GM12875 (cell line): ENCODE results near the gene RNF13.
"Not testable (repeated sequence)": the region's sequence is repeated elsewhere in the genome, so short reads cannot be mapped to it uniquely, and the experiment has no call there.

Experiments
- H3K4me3 ChIP-seq: one replicate; pipeline ENCODE4 v1.5.1; 2011; ENCODE audit warnings: low read depth, low read length, control low read depth
- CTCF ChIP-seq: IDR thresholded peaks from 2 replicates; pipeline ENCODE4 v1.5.1; 2011; ENCODE audit warnings: low read depth, mild to moderate bottlenecking, control low read depth, inconsistent platforms, low read length, moderate library complexity, borderline replicate concordance; ENCODE audit not compliant: insufficient read depth

Gene RNF13

GRCh38 chr3:149969940-149970715 is 157.1 kb downstream of the RNF13 start:
- H3K4me3 ChIP-seq, result peak overlapping the region; percentile 67

DNA sequence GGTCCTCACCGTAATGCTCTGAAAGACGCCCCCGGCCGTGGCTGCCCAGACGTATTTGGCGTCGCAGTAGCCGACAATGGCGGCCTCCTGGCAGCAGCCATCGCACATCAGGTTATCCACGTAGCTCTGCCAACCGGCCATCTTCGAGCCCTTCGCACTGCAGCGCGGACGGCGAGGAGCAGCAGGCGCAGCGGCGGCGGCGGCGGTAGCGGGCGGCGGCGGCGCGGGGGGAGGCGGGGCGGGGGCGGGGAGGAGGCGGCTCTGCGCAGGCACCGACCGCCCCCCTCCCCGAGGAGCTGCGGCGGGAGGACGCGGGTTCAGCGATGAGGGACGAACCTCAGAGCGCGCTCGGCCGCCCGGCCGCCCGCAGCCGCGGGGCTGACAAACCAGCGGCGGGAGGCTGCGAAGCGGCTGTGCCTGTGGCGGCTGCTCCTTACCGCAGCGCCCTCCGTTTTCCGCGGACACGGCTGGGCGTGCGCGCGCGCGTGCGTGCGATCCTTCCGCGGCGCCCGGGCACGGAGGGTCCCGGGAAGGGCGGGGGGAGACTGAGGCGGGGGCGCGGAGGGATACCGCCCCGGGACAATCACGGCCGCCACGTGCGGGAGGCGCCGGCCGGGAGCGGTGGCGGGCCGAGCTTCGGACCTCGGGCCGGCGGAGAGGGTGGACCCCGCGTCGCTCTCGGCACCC is 157.8 kb downstream of the RNF13 start, which contains the start of gene PFN2:
Gene PFN2, minus strand, starts transcription at position 180 of the 687 bp plus-strand sequence. Its CDS starts 39 bp downstream, at position 141.
- peak within 1 kb of the TSS; percentile 67 for H3K4me3 ChIP-seq
- TF ChIP-seq CTCF, result no peak

More at GRCh38 chr3:149969940-149970715, 157.1 kb downstream of the RNF13 start:
- no peak for TF ChIP-seq CTCF

DNA sequence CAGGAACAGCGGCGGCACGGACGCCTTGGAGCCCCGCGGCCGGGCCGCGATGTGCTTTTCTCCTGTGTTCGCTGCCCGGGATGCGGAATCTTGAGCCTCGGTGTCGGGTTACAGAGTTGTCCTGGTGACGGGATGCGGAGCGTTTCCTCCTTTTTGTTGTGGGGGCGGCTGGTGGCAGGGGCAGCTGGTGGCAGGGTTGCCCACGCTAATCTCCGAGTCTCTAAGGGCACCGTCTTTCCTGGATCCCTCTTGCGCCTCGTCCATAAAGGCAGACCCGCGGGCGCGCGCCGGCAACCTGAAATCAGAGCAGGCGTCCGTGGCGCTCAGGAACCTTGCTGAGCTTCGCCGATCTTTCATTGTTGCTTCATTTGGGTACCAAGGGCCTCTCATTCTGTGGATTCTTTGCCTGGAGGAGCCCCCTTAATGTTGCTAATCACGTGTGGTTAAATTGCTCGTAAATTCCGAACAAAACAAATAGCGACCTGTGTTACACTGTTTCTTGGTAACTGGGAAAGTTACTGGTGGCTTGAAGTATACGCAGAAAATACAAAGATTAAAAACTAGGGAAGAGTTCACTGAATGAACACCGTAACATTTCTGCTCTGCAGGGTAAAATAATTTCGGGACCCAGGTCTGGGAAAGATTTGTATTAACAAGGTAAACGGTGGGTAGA is 158.5 kb downstream of the RNF13 start:
- H3K4me3 ChIP-seq, result peak overlapping the region; percentile 67
- no peak for TF ChIP-seq CTCF

GRCh38 chr3:149975919-149976318 is 162.9 kb downstream of the RNF13 start:
- no peak overlapping the region for H3K4me3 ChIP-seq
- peak; percentile 41; the same call in 1 of the 2 replicates for TF ChIP-seq CTCF

DNA sequence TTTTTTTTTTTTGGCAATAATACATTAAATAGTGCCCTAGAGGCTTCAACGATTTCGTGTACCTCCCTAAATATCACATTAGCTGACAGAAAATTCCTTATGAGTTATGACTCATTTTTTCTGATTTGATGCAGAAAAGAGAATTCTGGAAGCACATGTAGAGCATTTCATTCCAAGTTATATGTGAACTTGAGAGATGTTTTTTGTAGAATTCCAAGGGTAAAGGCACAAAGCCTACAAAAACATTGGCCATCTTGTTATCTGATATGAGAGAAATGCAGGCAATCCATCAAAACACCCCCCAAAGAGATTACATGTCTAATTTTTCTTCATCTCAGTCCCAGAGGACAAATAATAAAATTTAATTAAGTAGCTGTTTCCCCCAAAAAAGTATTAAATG is 164.4 kb downstream of the RNF13 start:
- no peak for TF ChIP-seq CTCF
- no peak overlapping the region for H3K4me3 ChIP-seq

DNA sequence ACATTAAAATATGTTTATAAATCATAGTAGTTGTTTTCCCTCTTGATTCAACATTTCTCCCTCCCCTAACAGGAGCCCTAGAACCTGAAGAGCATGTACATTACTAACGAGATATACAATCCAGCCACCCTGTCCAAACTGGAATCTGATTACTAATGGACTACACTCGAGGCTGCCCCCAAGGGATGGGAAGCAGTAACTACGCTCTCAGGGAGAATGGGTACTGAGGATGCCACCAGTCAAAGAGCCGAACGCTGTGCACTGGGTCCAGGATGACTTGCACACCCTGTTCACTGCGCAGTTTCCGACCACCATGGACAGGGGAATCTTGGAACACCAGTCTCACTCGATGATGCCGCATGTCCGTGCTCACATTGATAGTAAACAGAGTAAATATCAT is 169.0 kb downstream of the RNF13 start:
- not testable (repeated sequence) for H3K4me3 ChIP-seq

DNA sequence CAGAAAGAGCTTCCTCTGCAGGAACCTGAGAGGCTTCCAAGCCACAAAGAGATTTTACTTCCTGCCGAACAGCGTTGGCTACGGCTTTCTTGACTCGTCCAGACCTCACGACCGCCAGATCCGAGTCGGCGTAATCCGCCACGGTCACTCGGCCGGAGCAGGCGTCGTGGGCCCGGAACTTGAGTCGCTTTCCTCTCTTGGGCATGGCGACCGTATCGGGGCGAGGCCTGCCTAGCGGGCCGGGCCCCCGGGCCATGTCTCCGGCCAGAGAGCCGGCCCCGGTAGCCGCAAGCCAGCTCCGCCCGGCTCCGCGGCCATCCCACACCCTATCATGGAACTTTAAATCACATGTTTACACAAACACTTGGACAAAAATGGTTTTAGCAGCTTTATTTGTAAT is 170.0 kb downstream of the RNF13 start:
- not testable (repeated sequence) for H3K4me3 ChIP-seq

- TF ChIP-seq CTCF, result no peak
- H3K4me3 ChIP-seq, result no peak overlapping the region
Measured at GRCh38 chr3:149983628-149984027, 170.6 kb downstream of the RNF13 start.
